MM.1S (cell line): ENCODE results near the gene TDRD7.

Experiments
- DNase-seq: peaks from one replicate; pipeline ENCODE4 v3.0.0-alpha.2; 2015
- H2AFZ ChIP-seq: fragments of 300-600 bp; sonication (generic); 2 replicates; pipeline ENCODE4 v1.6.0; 2016; ENCODE audit warnings: antibody characterized with exemption, low read length
- H3F3A ChIP-seq: fragments of 300-600 bp; sonication (generic); 2 replicates; pipeline ENCODE4 v1.6.1; 2016; ENCODE audit warnings: mild to moderate bottlenecking, antibody characterized with exemption, low read length, moderate library complexity, mixed read lengths; ENCODE audit not compliant: insufficient read depth
- H3K27ac ChIP-seq: fragments of 300-600 bp; sonication (generic); 2 replicates; pipeline ENCODE4 v1.5.1; 2016; ENCODE audit warnings: mild to moderate bottlenecking, low read length
- H3K27me3 ChIP-seq: fragments of 300-600 bp; sonication (generic); replicated peaks from 2 replicates; pipeline ENCODE4 v1.6.0; 2016; ENCODE audit warnings: low read length; ENCODE audit not compliant: insufficient read depth
- H3K36me3 ChIP-seq: fragments of 300-600 bp; sonication (generic); replicated peaks from 2 replicates; pipeline ENCODE4 v1.6.1; 2016; ENCODE audit warnings: mild to moderate bottlenecking, low read length, mixed read lengths; ENCODE audit not compliant: insufficient read depth
- H3K4me1 ChIP-seq: fragments of 300-600 bp; sonication (generic); 2 replicates; pipeline ENCODE4 v1.6.1; 2016; ENCODE audit warnings: low read length, mixed read lengths
- H3K4me2 ChIP-seq: fragments of 300-600 bp; sonication (generic); 2 replicates; pipeline ENCODE4 v1.6.0; 2016; ENCODE audit warnings: low read depth, low read length
- H3K4me3 ChIP-seq: fragments of 300-600 bp; sonication (generic); 2 replicates; pipeline ENCODE4 v1.5.1; 2016; ENCODE audit warnings: low read length, mixed read lengths
- H3K79me2 ChIP-seq: fragments of 300-600 bp; sonication (generic); 2 replicates; pipeline ENCODE4 v1.6.1; 2016; ENCODE audit warnings: mixed run types, low read length, mixed read lengths
- H3K9ac ChIP-seq: fragments of 300-600 bp; sonication (generic); 2 replicates; pipeline ENCODE4 v1.6.1; 2016; ENCODE audit warnings: low read length, mixed read lengths
- H3K9me2 ChIP-seq: fragments of 300-600 bp; sonication (generic); replicated peaks from 2 replicates; pipeline ENCODE4 v1.6.1; 2016; ENCODE audit warnings: mild to moderate bottlenecking, low read length, mixed read lengths; ENCODE audit not compliant: insufficient read depth
- H3K9me3 ChIP-seq: fragments of 300-600 bp; sonication (generic); replicated peaks from 2 replicates; pipeline ENCODE4 v1.6.1; 2016; ENCODE audit warnings: mild to moderate bottlenecking, low read length, mixed read lengths; ENCODE audit not compliant: insufficient read depth
- H4K20me1 ChIP-seq: fragments of 300-600 bp; sonication (generic); 2 replicates; pipeline ENCODE4 v1.6.1; 2016; ENCODE audit warnings: mild to moderate bottlenecking, low read length, moderate library complexity, mixed read lengths; ENCODE audit not compliant: insufficient read depth
- EZH2 ChIP-seq: fragments of 300-600 bp; sonication (generic); optimal IDR thresholded peaks from 2 replicates; pipeline ENCODE3; 2017; ENCODE audit warnings: low read depth, mild to moderate bottlenecking, antibody characterized with exemption, low read length, mixed read lengths
- EZH2phosphoT487 ChIP-seq: fragments of 300-600 bp; sonication (generic); IDR thresholded peaks from 2 replicates; pipeline ENCODE4 v1.6.1; 2018; ENCODE audit warnings: antibody characterized with exemption, low read length
- TF ChIP-seq, protein P1 (sequence below): fragments of 300-600 bp; sonication (generic); IDR thresholded peaks from 2 replicates; pipeline ENCODE4 v1.5.1; 2016; ENCODE audit warnings: antibody characterized with exemption, low read length, mixed read lengths

Gene TDRD7

DNA sequence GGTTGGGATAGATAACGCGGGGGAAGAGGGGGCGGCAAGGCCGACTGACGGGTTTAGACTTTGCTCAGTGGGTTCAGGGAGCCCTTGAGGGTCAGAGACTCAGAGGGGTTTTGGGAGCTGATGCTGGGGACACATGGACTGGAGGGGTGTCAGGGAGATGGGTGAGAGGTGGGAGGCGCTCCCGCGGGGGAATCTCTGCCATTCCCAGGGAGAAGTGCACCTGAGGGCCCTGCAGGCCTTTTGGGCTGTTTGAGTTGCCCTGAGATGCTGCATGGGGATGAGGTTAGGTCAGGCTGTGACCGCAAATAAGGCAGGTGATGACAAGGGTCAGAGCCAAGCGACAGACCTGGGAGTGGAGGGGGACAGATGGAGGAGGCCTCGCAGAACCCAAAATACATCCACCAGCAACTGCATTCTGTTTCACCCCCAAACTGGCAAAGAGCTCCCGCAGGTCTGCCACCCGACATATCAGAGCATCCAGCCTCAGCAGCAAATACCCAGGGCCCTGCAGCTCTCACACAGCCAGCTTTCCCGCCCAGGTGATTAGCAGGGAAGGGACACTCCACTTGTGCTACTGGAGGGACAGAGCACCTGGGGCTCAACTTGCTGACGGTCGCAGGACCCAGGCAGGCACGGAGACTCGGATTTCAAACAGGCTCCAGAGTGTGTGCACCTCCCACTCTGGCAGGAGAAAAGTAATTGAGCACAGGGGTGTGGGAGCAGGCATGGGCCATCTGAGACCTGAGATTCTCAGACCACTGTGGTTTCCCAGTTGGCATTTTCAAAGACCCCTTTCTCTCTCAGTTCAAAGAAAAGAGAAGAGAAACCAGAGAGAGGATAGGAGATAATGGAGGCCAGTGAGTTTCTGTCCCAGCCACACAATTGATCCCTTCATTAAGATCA lies 116.0 kb downstream of the TDRD7 start:
- peaks cover 24% of the 10 kb centered on the region for H3K4me1 ChIP-seq
- H3K9me2 ChIP-seq: no peaks in the 10 kb centered on the region
- no peak overlapping the region for H2AFZ ChIP-seq
- TF ChIP-seq, protein P1, sequence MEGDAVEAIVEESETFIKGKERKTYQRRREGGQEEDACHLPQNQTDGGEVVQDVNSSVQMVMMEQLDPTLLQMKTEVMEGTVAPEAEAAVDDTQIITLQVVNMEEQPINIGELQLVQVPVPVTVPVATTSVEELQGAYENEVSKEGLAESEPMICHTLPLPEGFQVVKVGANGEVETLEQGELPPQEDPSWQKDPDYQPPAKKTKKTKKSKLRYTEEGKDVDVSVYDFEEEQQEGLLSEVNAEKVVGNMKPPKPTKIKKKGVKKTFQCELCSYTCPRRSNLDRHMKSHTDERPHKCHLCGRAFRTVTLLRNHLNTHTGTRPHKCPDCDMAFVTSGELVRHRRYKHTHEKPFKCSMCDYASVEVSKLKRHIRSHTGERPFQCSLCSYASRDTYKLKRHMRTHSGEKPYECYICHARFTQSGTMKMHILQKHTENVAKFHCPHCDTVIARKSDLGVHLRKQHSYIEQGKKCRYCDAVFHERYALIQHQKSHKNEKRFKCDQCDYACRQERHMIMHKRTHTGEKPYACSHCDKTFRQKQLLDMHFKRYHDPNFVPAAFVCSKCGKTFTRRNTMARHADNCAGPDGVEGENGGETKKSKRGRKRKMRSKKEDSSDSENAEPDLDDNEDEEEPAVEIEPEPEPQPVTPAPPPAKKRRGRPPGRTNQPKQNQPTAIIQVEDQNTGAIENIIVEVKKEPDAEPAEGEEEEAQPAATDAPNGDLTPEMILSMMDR: no peak
- no peak for TF ChIP-seq EZH2
- TF ChIP-seq EZH2phosphoT487: no peak
- H4K20me1 ChIP-seq: no peaks in the 10 kb centered on the region
- 0 out of 2 replicates have a peak overlapping the region, but pooled peaks have one; percentile 3 for H3K4me2 ChIP-seq
- no peak overlapping the region for H3K27ac ChIP-seq
- H3K36me3 ChIP-seq: no peaks in the 10 kb centered on the region
- H3K79me2 ChIP-seq: no peaks in the 10 kb centered on the region
- no peak overlapping the region for H3K9ac ChIP-seq
- 0 out of 2 replicates have a peak, but pooled peaks cover 6% of the 10 kb centered on the region for H3F3A ChIP-seq
- H3K27me3 ChIP-seq: no peaks in the 10 kb centered on the region
- no peak for DNase-seq
- H3K9me3 ChIP-seq: no peaks in the 10 kb centered on the region
- H3K4me3 ChIP-seq: no peak overlapping the region

DNA sequence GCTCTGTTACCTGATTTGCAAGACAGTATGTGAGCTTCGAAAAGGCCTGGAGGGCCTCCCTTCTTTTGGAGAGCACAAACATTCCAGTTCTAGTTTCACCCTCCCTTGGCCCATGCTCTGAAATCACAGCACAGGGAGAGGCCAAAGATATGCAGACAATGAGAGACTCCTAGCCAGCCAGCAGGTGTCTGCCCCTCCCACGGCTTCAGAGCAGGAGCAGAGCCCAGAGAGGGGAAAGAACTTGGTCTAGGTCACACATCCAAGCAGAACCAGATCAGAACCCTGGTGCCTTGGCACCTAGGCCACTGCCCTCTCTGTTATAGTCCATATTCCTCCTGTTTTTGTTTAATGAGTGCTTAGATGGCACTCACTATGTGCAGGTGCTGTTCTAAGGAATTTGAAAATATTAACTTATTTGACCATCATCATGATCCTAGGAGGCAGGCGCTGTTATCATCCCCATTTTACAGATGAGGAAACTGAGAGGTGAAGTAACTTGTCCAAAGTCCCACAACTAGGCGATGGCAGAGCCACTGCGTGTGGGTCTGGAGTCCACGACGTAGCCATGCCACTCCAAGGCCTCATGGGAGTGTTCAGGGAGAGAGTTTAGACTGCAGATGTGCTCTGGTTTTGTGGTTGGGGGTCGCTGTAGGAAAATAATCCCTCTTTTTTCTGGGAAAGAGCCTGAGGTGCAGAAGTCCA lies 116.8 kb downstream of the TDRD7 start:
- Histone ChIP-seq H3K4me1 (peaks cover 24% of the 10 kb centered on the region), H3K9me3 (no peaks in the 10 kb centered on the region), H3K27me3 (no peaks in the 10 kb centered on the region), H2AFZ (no peak overlapping the region), H3K9me2 (no peaks in the 10 kb centered on the region), H3K27ac (no peak overlapping the region), H3K4me3 (no peak overlapping the region), H3K36me3 (no peaks in the 10 kb centered on the region), H3F3A (0 out of 2 replicates have a peak, but pooled peaks cover 6% of the 10 kb centered on the region), H4K20me1 (no peaks in the 10 kb centered on the region), H3K4me2 (0 out of 2 replicates have a peak overlapping the region, but pooled peaks have one; percentile 3), H3K79me2 (no peaks in the 10 kb centered on the region), H3K9ac (no peak overlapping the region)
- DNase-seq: no peak
- TF ChIP-seq, protein P1: no peak
- TF ChIP-seq EZH2: no peak
- TF ChIP-seq EZH2phosphoT487: no peak

DNA sequence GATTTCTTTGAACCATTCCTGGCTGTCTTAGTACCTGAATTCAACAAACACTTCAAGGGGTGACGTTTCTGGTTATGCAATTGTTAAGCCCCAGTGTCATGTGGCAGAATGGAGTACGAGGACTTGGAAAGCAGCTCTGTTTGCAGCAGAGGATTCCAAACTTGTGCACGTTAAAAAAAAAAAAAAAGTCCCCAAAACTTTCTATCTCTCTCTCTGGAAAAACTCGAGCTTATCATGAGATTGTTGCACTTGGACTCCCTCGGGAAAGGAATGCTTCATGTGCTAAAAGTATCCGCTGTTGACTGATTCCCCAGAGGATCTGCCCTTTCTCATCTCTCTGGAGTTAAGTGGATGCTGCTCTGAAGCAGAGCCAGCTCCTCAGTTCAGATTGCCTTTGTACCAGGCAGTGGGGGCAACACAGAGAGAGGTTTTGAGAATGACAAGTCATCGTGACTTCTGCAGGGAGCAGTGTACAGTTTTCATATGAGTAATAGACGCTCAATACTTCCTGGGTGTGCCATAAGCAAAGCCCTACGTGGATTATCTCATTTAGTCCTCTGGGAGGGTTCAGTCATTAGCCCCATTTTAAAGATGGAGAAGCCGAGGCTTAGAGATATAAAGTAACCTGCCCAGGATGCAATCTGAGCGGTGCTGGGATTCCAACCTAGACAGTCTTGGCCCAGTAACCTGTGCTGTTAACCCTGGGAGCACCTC lies 117.6 kb downstream of the TDRD7 start:
- Histone ChIP-seq H3K4me2 (no peak overlapping the region), H3K4me3 (no peak overlapping the region), H3K9me2 (no peaks in the 10 kb centered on the region), H3K4me1 (peaks cover 24% of the 10 kb centered on the region), H3K27ac (no peak overlapping the region), H4K20me1 (no peaks in the 10 kb centered on the region), H3F3A (0 out of 2 replicates have a peak, but pooled peaks cover 6% of the 10 kb centered on the region), H3K9ac (no peak overlapping the region), H3K36me3 (no peaks in the 10 kb centered on the region), H3K27me3 (no peaks in the 10 kb centered on the region), H3K9me3 (no peaks in the 10 kb centered on the region), H3K79me2 (no peaks in the 10 kb centered on the region), H2AFZ (no peak overlapping the region)
- no peak for DNase-seq
- no peak for TF ChIP-seq EZH2phosphoT487
- no peak for TF ChIP-seq EZH2
- TF ChIP-seq, protein P1: no peak
